Adrenal gland (tissue), 12 donors: Measurements from ENCODE around the gene ASTN2. TPM values are rescaled to one million over a fixed set of nuclear protein-coding genes. Genes with fewer than 3 reads are reported as not detected.

Experiments used
- DNase-seq, 7 donors: peaks; one replicate each; pipeline ENCODE4 v3.0.0-alpha.2; 2019 to 2020
- H3K27ac ChIP-seq, 5 donors: fragments of 200-600 bp; sonication (generic) in 4 of 5; 1 replicate in 3 of 5; 2 replicates in 2 of 5; pipeline versions ENCODE4 v1.5.1 to v1.8.0; 2016 to 2020; ENCODE audit warnings: mild to moderate bottlenecking in 1 of 5
- H3K27me3 ChIP-seq: fragments of 200-600 bp; 2 replicates; pipeline ENCODE4 v1.8.0; 2021
- H3K36me3 ChIP-seq, 2 donors: fragments of 200-600 bp; replicated peaks in 1 of 2; 1 replicate in 1 of 2; 2 replicates in 1 of 2; pipeline versions ENCODE4 v1.5.1 to v1.8.0; 2018 to 2022
- H3K4me1 ChIP-seq, 2 donors: fragments of 200-600 bp; replicated peaks in 1 of 2; 1 replicate in 1 of 2; 2 replicates in 1 of 2; pipeline versions ENCODE4 v1.5.1 to v1.8.0; 2018 to 2021
- H3K4me3 ChIP-seq, 4 donors: fragments of 200-600 bp; sonication (generic) in 3 of 4; one replicate each; pipeline ENCODE4 v1.5.1; 2016 to 2018
- H3K9me3 ChIP-seq, 3 donors: fragments of 200-600 bp; sonication (generic) in 1 of 3; replicated peaks in 1 of 3; 1 replicate in 2 of 3; 2 replicates in 1 of 3; pipeline versions ENCODE4 v1.5.1 to v1.8.0; 2016 to 2021
- POLR2A ChIP-seq, 2 donors: fragments of 450-650 bp; IDR thresholded peaks; one replicate each; pipeline ENCODE4 v1.6.1; 2017; ENCODE audit warnings: antibody characterized with exemption in 2 of 2, mild to moderate bottlenecking in 2 of 2, moderate library complexity in 1 of 2
- WGBS, 4 donors: extraction: QIAGEN DNeasy Blood & Tissue Kit in 2 of 4; methylation state at CpG; one replicate each; pipeline versions ENCODE4 v1.1.5 to v1.1.7; 2013 to 2017; 5-methylcytosine and 5-hydroxymethylcytosine counted together
- intact Hi-C, 2 donors: fragments of 100-400 bp; cut with DNase I; formaldehyde crosslinking; loops; one replicate each; pipeline versions ENCODE4 v1.14.1 to v1.15.0; 2022 to 2023
- polyA plus RNA-seq, 3 donors: library from polyadenylated mRNA; stranded (reverse); fragments of 200-250 nt in 2 of 3; fragments of 350-450 nt in 1 of 3; fragmentation: Illumina TruSeq in 1 of 3; extraction: RNeasy Lipid Tissue Mini Kit (QIAGEN cat#74804) in 1 of 3; gene quantifications; one replicate each; pipeline ENCODE4 v1.2.3, GENCODE V29; 2013 to 2014
- total RNA-seq, 9 donors: library from RNA; depleted of rRNA in 4 of 9; stranded (reverse); fragments of >200 nt in 4 of 9; fragments of 120-200 nt in 1 of 9; fragmentation: NEBNext Ultra II Directional in 1 of 9; extraction: Animal tissue kit (Norgen Biotek cat#: 25700) in 1 of 9; gene quantifications; one replicate each; pipeline versions ENCODE4 v1.1.0 to v1.2.4, GENCODE V29; 2013 to 2023
- TF ChIP-seq, protein P1 (sequence below), 6 experiments: fragments of 450-650 bp in 4 of 6; fragments of 200-600 bp in 2 of 6; sonication (generic) in 1 of 6; IDR thresholded peaks; 1 replicate in 5 of 6; 2 replicates in 1 of 6; pipeline versions ENCODE4 v1.5.1 to v1.8.0; 2016 to 2021; ENCODE audit warnings: antibody characterized with exemption in 6 of 6, mild to moderate bottlenecking in 2 of 6, moderate library complexity in 1 of 6
- donor health status: healthy with polysubstance abuse.
- donor health status: Bipolar disorder and iron deficiency.
- donor health status: DM: yes; HTN: yes; CAD: no.
- donor health status: DM: no; HTN: no; CAD: no.
- donor health status: DM: no; HTN: no; CAD: no.
- donor health status: DM: yes; HTN: yes; CAD: no.

The ASTN2 gene
- total and polyA plus RNA-seq, 12 donors = 2.5 to 15.6 (median 6.8) TPM

DNA sequence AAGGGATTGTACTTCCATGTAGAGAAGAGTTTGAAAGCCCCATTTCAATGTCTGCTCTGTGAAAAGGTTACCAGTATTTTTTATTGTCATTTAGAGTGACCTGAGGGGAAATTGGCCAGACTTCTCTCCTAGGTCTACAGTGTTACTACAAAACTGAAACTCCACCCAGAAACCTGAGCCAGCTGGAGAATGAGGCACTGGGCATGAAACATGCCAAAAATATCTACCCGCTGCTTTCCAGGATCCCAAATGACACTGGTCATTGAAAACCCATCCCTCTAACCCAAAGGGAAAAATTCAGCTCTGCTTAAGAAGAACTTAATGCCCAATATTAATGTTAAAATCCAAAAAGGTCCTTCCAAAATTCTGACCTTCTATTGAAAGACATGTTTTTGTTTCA, 826.9 kb downstream of the ASTN2 start:
- TF ChIP-seq, protein P1, sequence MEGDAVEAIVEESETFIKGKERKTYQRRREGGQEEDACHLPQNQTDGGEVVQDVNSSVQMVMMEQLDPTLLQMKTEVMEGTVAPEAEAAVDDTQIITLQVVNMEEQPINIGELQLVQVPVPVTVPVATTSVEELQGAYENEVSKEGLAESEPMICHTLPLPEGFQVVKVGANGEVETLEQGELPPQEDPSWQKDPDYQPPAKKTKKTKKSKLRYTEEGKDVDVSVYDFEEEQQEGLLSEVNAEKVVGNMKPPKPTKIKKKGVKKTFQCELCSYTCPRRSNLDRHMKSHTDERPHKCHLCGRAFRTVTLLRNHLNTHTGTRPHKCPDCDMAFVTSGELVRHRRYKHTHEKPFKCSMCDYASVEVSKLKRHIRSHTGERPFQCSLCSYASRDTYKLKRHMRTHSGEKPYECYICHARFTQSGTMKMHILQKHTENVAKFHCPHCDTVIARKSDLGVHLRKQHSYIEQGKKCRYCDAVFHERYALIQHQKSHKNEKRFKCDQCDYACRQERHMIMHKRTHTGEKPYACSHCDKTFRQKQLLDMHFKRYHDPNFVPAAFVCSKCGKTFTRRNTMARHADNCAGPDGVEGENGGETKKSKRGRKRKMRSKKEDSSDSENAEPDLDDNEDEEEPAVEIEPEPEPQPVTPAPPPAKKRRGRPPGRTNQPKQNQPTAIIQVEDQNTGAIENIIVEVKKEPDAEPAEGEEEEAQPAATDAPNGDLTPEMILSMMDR (IDR thresholded peaks at IDR 0.05) = no peak
- TF ChIP-seq POLR2A (IDR thresholded peaks at IDR 0.05) = no peak
- intact Hi-C loops = no loop called here
- H3K27ac ChIP-seq = no peak overlapping the region
- no peak for DNase-seq
- no peaks in the 10 kb centered on the region for H3K4me1 ChIP-seq
- no peaks in the 10 kb centered on the region for H3K9me3 ChIP-seq
- H3K4me3 ChIP-seq = no peak overlapping the region
- H3K27me3 ChIP-seq = no peaks in the 10 kb centered on the region
- WGBS, 4 donors = 91 to 100% (median 96%) methylated on average over 1 of the region's 1 CpG
- no peaks in the 10 kb centered on the region for H3K36me3 ChIP-seq

DNA sequence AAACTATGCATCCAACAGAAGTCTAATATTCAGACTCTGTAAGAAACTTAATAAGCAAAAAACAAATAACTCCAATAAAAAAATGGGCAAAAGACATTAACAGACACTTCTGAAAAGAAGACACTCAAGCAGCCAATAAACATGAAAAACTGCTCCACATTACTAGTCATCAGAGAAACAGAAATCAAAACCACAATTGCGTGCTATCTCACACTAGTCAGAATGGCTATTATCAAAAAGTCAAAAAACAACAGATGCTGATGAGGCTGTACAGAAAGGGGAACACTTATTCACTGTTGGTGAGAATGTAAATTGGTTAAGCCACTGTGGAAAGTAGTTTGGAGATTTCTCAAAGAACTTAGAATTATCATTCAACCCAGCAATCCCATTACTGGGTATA, 829.0 kb downstream of the ASTN2 start:
- H3K27ac ChIP-seq = no peak overlapping the region
- WGBS, 4 donors = 91 to 100% (median 95%) methylated on average over 1 of the region's 1 CpG
- no peaks in the 10 kb centered on the region for H3K27me3 ChIP-seq
- no peak for TF ChIP-seq POLR2A (IDR thresholded peaks at IDR 0.05)
- TF ChIP-seq, protein P1 (IDR thresholded peaks at IDR 0.05) = no peak
- no peak overlapping the region for H3K4me3 ChIP-seq
- no peak for DNase-seq
- intact Hi-C loops = no loop called here
- no peaks in the 10 kb centered on the region for H3K36me3 ChIP-seq
- no peaks in the 10 kb centered on the region for H3K4me1 ChIP-seq
- no peaks in the 10 kb centered on the region for H3K9me3 ChIP-seq

DNA sequence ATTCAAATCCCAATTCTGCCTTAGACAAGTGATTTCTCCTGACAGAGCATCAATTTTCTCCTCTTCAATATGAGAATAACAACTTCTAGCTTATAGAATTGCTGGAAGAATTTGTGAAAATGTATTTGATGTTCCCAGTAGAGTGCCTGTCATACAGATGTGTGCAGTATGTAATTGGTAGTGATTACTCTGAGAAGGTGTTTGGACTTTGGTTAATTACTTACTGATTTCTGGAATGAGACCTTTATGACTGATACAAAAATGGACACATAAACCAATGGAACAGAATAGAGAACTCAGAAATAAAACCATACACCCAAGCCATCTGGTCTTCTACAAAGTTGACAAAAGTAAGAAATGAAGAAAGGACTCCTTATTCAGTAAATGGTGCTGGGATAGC, 829.7 kb downstream of the ASTN2 start:
- H3K9me3 ChIP-seq = no peaks in the 10 kb centered on the region
- TF ChIP-seq, protein P1 (IDR thresholded peaks at IDR 0.05) = no peak
- no peak for TF ChIP-seq POLR2A (IDR thresholded peaks at IDR 0.05)
- no peak for DNase-seq
- H3K4me1 ChIP-seq = no peaks in the 10 kb centered on the region
- H3K27ac ChIP-seq = no peak overlapping the region
- no peaks in the 10 kb centered on the region for H3K27me3 ChIP-seq
- intact Hi-C loops = no loop called here
- H3K4me3 ChIP-seq = no peak overlapping the region
- no peaks in the 10 kb centered on the region for H3K36me3 ChIP-seq

DNA sequence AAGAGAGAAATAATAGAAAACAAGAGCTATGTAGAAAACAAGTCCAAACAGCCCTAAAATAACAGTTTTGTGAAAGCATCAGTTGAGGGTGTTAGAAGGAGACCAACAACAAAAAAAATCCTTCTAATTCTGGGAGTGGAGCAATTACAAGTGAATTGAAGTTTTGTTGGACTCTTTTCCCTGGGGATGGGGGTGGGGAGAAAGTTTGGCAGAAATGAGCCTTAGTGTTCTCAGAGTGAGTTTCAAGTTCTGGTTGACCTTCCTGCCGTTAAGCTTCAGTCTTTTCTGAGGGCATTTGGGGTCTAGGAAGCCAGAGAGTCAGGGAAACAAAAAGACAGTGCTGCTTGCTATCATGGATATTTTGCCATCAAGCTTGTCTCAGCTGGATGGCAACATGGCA, 834.0 kb downstream of the ASTN2 start:
- Histone ChIP-seq H3K9me3 (no peaks in the 10 kb centered on the region), H3K4me3 (no peak overlapping the region), H3K4me1 (no peaks in the 10 kb centered on the region), H3K27me3 (no peaks in the 10 kb centered on the region), H3K36me3 (no peaks in the 10 kb centered on the region), H3K27ac (no peak overlapping the region)
- no peak for DNase-seq
- whole genome bisulfite sequencing, 4 donors = 20 to 56% (median 28%) methylated on average over 1 of the region's 1 CpG
- no peak for TF ChIP-seq POLR2A (IDR thresholded peaks at IDR 0.05)
- TF ChIP-seq, protein P1 (IDR thresholded peaks at IDR 0.05) = no peak
- intact Hi-C loops = no loop called here
